Lung (tissue), 12 donors: ENCODE measurements around the gene NXT1. TPM values are rescaled to one million over a fixed set of nuclear protein-coding genes. Genes with fewer than 3 reads are reported as not detected.

Experiments used
- ATAC-seq: fragments of 200-7000 bp; cut with Tn5 transposase; one replicate; pipeline ENCODE4 v1.9.1; 2020; ENCODE audit warnings: moderate number of reproducible peaks; ENCODE audit not compliant: insufficient read depth, low FRiP score
- DNase-seq, 3 donors: peaks; one replicate each; pipeline ENCODE4 v3.0.0-alpha.2; 2013 to 2017
- H3K27ac ChIP-seq, 2 donors: one replicate each; pipeline ENCODE4 v1.5.1; 2013; ENCODE audit warnings: mild to moderate bottlenecking in 2 of 2, moderate library complexity in 2 of 2, control low read depth in 1 of 2, inconsistent platforms in 1 of 2, low read depth in 1 of 2, low read length in 1 of 2
- H3K27me3 ChIP-seq, 3 donors: one replicate each; pipeline ENCODE4 v1.5.1; 2013; ENCODE audit warnings: low read length in 2 of 3; ENCODE audit not compliant: control insufficient read depth in 3 of 3, insufficient read depth in 3 of 3
- H3K36me3 ChIP-seq, 4 donors: one replicate each; pipeline ENCODE4 v1.5.1; 2013; ENCODE audit warnings: low read length in 4 of 4, mild to moderate bottlenecking in 1 of 4, moderate library complexity in 1 of 4; ENCODE audit not compliant: control insufficient read depth in 4 of 4, insufficient read depth in 4 of 4
- H3K4me1 ChIP-seq, 5 donors: one replicate each; pipeline ENCODE4 v1.5.1; 2013; ENCODE audit warnings: low read length in 5 of 5, mild to moderate bottlenecking in 2 of 5, moderate library complexity in 1 of 5; ENCODE audit not compliant: control insufficient read depth in 5 of 5, insufficient read depth in 5 of 5
- H3K4me3 ChIP-seq: one replicate; pipeline ENCODE4 v1.5.1; 2013; ENCODE audit warnings: mild to moderate bottlenecking, control low read depth, moderate library complexity
- H3K9ac ChIP-seq, 2 donors: one replicate each; pipeline ENCODE4 v1.5.1; 2013; ENCODE audit warnings: low read length in 2 of 2, control low read depth in 1 of 2; ENCODE audit not compliant: insufficient read depth in 1 of 2
- H3K9me3 ChIP-seq, 4 donors: one replicate each; pipeline ENCODE4 v1.5.1; 2013; ENCODE audit warnings: low read length in 3 of 4, mild to moderate bottlenecking in 1 of 4, moderate library complexity in 1 of 4; ENCODE audit not compliant: control insufficient read depth in 4 of 4, insufficient read depth in 3 of 4
- WGBS, 2 donors: extraction: QIAGEN DNeasy Blood & Tissue Kit; methylation state at CpG; one replicate each; pipeline ENCODE4 v1.1.7; 2013; 5-methylcytosine and 5-hydroxymethylcytosine counted together
- polyA plus RNA-seq, 2 donors: library from polyadenylated mRNA; stranded (reverse); fragments of 200-250 nt; gene quantifications; one replicate each; pipeline ENCODE4 v1.2.1, GENCODE V29; 2013
- total RNA-seq, 2 donors: library from RNA; depleted of rRNA in 1 of 2; stranded (reverse); fragments of >200 nt in 1 of 2; gene quantifications; one replicate each; pipeline ENCODE4 v1.2.1, GENCODE V29; 2014 to 2021
- TF ChIP-seq, protein P1 (sequence below): IDR thresholded peaks from 2 replicates; pipeline ENCODE4 v1.5.1; 2012; ENCODE audit warnings: mild to moderate bottlenecking; ENCODE audit errors: control extremely low read depth, extremely low read depth
- donor health status: control.
- donor health status: control.
- donor health status: Bipolar disorder and iron deficiency.
- donor health status: healthy.
- donor health status: DM: yes; HTN: yes; CAD: no.

Gene NXT1
- total and polyA plus RNA-seq, 4 donors: 19.1 to 35.9 (median 20.9) TPM

GRCh38 chr20:23381876-23382275 is 31.3 kb downstream of the NXT1 start:
- H3K9me3 ChIP-seq: no peaks in the 10 kb centered on the region
- ATAC-seq (no peak), DNase-seq (no peak)
- H3K27me3 ChIP-seq: no peaks in the 10 kb centered on the region
- no peak overlapping the region for H3K9ac ChIP-seq
- no peak overlapping the region for H3K27ac ChIP-seq
- no peak overlapping the region for H3K4me3 ChIP-seq
- H3K4me1 ChIP-seq: peaks cover 0 to 2% (median 0%) of the 10 kb centered on the region in 5 donors
- TF ChIP-seq, protein P1, sequence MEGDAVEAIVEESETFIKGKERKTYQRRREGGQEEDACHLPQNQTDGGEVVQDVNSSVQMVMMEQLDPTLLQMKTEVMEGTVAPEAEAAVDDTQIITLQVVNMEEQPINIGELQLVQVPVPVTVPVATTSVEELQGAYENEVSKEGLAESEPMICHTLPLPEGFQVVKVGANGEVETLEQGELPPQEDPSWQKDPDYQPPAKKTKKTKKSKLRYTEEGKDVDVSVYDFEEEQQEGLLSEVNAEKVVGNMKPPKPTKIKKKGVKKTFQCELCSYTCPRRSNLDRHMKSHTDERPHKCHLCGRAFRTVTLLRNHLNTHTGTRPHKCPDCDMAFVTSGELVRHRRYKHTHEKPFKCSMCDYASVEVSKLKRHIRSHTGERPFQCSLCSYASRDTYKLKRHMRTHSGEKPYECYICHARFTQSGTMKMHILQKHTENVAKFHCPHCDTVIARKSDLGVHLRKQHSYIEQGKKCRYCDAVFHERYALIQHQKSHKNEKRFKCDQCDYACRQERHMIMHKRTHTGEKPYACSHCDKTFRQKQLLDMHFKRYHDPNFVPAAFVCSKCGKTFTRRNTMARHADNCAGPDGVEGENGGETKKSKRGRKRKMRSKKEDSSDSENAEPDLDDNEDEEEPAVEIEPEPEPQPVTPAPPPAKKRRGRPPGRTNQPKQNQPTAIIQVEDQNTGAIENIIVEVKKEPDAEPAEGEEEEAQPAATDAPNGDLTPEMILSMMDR: no peak
- peaks cover 4 to 20% (median 12%) of the 10 kb centered on the region in 4 donors for H3K36me3 ChIP-seq

DNA sequence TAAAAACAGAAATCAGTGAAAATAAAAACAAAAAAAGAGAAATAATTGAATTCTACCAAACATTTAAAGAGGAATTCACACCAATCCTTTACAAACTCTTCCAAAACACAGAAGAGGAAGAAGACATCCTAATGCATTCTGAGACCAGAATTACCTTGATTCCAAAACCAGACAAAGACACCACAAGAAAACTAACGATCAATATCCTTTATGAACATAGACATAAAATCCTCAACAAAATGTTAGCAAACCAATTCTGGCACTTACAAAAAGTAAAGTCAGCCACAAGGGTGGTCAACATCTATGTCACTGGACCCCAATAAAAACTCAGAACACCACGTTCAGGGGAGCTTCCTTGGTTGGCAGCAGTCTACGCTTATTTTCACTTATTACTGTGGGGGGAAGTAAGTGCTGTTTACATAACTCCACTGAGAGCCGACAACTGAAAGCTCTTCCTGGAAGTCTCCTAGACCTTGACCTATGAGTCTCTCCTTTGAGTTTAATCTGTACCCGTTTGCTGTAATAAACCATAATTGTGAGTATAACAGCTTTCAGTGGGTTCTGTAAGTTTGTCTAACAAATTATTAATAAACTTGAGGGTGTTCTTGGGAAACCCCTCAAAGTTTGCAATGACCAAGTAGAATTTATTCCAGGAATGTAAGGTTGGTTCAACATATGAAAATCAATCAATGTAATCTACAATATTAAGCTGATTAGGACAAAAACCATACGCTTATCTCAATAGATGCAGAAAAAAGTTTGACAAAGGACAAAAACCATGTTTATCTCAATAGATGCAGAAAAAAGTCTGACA is 35.9 kb downstream of the NXT1 start:
- H3K27me3 ChIP-seq: no peaks in the 10 kb centered on the region
- no peak overlapping the region for H3K9ac ChIP-seq
- no peak overlapping the region for H3K27ac ChIP-seq
- no peak overlapping the region for H3K4me3 ChIP-seq
- peaks cover 0 to 2% (median 0%) of the 10 kb centered on the region in 5 donors for H3K4me1 ChIP-seq
- DNase-seq: no peak
- H3K36me3 ChIP-seq: peaks cover 2 to 45% (median 10%) of the 10 kb centered on the region in 4 donors
- H3K9me3 ChIP-seq: no peaks in the 10 kb centered on the region
- ATAC-seq: no peak
- 59 to 75% methylated on average over 6 of the region's 6 CpGs for WGBS, 2 donors
- TF ChIP-seq, protein P1: no peak

- Histone ChIP-seq H3K36me3 (peaks cover 2 to 45% (median 10%) of the 10 kb centered on the region in 4 donors), H3K27ac (no peak overlapping the region), H3K4me3 (no peak overlapping the region), H3K9ac (no peak overlapping the region), H3K4me1 (peaks cover 0 to 2% (median 0%) of the 10 kb centered on the region in 5 donors), H3K9me3 (no peaks in the 10 kb centered on the region), H3K27me3 (no peaks in the 10 kb centered on the region)
- 95 to 98% methylated on average over 3 of the region's 3 CpGs for WGBS, 2 donors
- DNase-seq (no peak), ATAC-seq (no peak)
- TF ChIP-seq, protein P1: no peak
Observed at GRCh38 chr20:23387118-23387443, 36.5 kb downstream of the NXT1 start.
